Transverse colon (tissue), 4 donors: ENCODE results near the gene GAB1.

ENCODE experiments used
- POLR2AphosphoS5 ChIP-seq, 3 donors: sonication (generic); formaldehyde crosslinking; IDR thresholded peaks; one replicate each; pipeline ENCODE4 v1.6.1; 2016; ENCODE audit warnings: antibody characterized with exemption in 3 of 3
- TF ChIP-seq, protein P1 (sequence below), 5 experiments: fragments of 200-600 bp in 3 of 5; fragments of 450-650 bp in 2 of 5; sonication (generic) in 3 of 5; IDR thresholded peaks; 1 replicate in 2 of 5; 2 replicates in 3 of 5; pipeline ENCODE4 v1.5.1; 2016 to 2017; ENCODE audit warnings: antibody characterized with exemption in 5 of 5, inconsistent platforms in 3 of 5, mild to moderate bottlenecking in 2 of 5, moderate library complexity in 1 of 5

DNA sequence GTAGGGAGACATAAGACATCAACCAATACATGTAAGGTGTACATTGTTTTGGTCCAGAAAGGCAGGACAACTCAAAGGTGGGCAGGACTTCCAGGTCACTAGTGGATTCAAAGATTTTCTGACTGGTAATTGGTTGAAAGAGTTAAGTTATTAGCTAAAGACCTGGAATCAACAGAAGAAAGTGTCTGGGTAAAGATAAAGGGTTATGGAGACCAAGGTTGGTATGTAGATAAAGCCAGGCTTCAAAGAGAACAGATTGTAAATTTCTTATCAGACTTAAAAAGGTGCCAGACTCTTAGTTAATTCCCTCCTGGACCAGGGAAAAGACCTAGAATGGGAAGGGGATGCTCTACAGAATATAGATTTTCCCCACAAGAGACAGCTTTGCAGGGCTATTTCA, 28.3 kb upstream of the GAB1 start:
- TF ChIP-seq, protein P1, sequence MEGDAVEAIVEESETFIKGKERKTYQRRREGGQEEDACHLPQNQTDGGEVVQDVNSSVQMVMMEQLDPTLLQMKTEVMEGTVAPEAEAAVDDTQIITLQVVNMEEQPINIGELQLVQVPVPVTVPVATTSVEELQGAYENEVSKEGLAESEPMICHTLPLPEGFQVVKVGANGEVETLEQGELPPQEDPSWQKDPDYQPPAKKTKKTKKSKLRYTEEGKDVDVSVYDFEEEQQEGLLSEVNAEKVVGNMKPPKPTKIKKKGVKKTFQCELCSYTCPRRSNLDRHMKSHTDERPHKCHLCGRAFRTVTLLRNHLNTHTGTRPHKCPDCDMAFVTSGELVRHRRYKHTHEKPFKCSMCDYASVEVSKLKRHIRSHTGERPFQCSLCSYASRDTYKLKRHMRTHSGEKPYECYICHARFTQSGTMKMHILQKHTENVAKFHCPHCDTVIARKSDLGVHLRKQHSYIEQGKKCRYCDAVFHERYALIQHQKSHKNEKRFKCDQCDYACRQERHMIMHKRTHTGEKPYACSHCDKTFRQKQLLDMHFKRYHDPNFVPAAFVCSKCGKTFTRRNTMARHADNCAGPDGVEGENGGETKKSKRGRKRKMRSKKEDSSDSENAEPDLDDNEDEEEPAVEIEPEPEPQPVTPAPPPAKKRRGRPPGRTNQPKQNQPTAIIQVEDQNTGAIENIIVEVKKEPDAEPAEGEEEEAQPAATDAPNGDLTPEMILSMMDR (IDR thresholded peaks at IDR 0.05), result no peak
- no peak for TF ChIP-seq POLR2AphosphoS5 (IDR thresholded peaks at IDR 0.05)
